Spleen (tissue), 11 donors: ENCODE measurements around the gene LIN7B. TPM values are rescaled to one million over a fixed set of nuclear protein-coding genes. Genes with fewer than 3 reads are reported as not detected.

Experiments
- DNase-seq: peaks from one replicate; pipeline ENCODE4 v3.0.0-alpha.2; 2020
- H3K27ac ChIP-seq, 8 donors: fragments of 200-600 bp; sonication (generic) in 7 of 8; 1 replicate in 4 of 8; 2 replicates in 4 of 8; pipeline versions ENCODE4 v1.5.0 to v1.8.0; 2016 to 2021; ENCODE audit warnings: inconsistent platforms in 4 of 8, mild to moderate bottlenecking in 4 of 8, moderate library complexity in 1 of 8
- H3K27me3 ChIP-seq, 7 donors: fragments of 200-600 bp; sonication (generic) in 6 of 7; replicated peaks in 1 of 7; 1 replicate in 4 of 7; 2 replicates in 3 of 7; pipeline versions ENCODE4 v1.5.0 to v1.8.0; 2016 to 2021; ENCODE audit warnings: inconsistent platforms in 3 of 7, mild to moderate bottlenecking in 1 of 7
- H3K36me3 ChIP-seq, 6 donors: fragments of 200-600 bp; sonication (generic) in 5 of 6; 1 replicate in 4 of 6; 2 replicates in 2 of 6; pipeline versions ENCODE4 v1.5.0 to v1.8.0; 2016 to 2021; ENCODE audit warnings: inconsistent platforms in 2 of 6
- H3K4me1 ChIP-seq, 6 donors: fragments of 200-600 bp; sonication (generic) in 5 of 6; 1 replicate in 3 of 6; 2 replicates in 3 of 6; pipeline versions ENCODE4 v1.5.0 to v1.8.0; 2016 to 2021; ENCODE audit warnings: inconsistent platforms in 3 of 6
- H3K4me3 ChIP-seq, 8 donors: fragments of 200-600 bp; sonication (generic) in 7 of 8; 1 replicate in 4 of 8; 2 replicates in 4 of 8; pipeline versions ENCODE4 v1.5.0 to v1.8.0; 2016 to 2021; ENCODE audit warnings: inconsistent platforms in 4 of 8, mild to moderate bottlenecking in 4 of 8, moderate library complexity in 2 of 8
- H3K9me3 ChIP-seq, 8 donors: fragments of 200-600 bp; sonication (generic) in 7 of 8; 1 replicate in 4 of 8; 2 replicates in 4 of 8; pipeline versions ENCODE4 v1.5.0 to v1.8.0; 2016 to 2021; ENCODE audit warnings: inconsistent platforms in 4 of 8
- POLR2A ChIP-seq, 3 donors: fragments of 450-650 bp; IDR thresholded peaks; one replicate each; pipeline ENCODE4 v1.5.1; 2017; ENCODE audit warnings: antibody characterized with exemption in 3 of 3, mild to moderate bottlenecking in 1 of 3
- POLR2AphosphoS5 ChIP-seq, 3 donors: sonication (generic); formaldehyde crosslinking; IDR thresholded peaks; one replicate each; pipeline ENCODE4 v1.5.1; 2017; ENCODE audit warnings: antibody characterized with exemption in 3 of 3
- WGBS, 5 donors: extraction: QIAGEN DNeasy Blood & Tissue Kit in 3 of 5; methylation state at CpG; one replicate each; pipeline versions ENCODE4 v1.1.5 to v1.1.7; 2013 to 2018; 5-methylcytosine and 5-hydroxymethylcytosine counted together
- intact Hi-C: fragments of 100-400 bp; cut with DNase I; formaldehyde crosslinking; loops from one replicate; pipeline ENCODE4 v1.15.0; 2023; ENCODE audit warnings: low total_unique reads
- polyA plus RNA-seq, 3 donors: library from polyadenylated mRNA; stranded (reverse); fragments of 200-250 nt; gene quantifications; one replicate each; pipeline ENCODE4 v1.2.1, GENCODE V29; 2013
- total RNA-seq, 7 donors: library from RNA; depleted of rRNA in 3 of 7; stranded (reverse); fragments of >200 nt in 3 of 7; fragmentation: NEBNext Ultra II Directional in 4 of 7; extraction: Animal tissue kit (Norgen Biotek cat#: 25700) in 4 of 7; gene quantifications; one replicate each; pipeline versions ENCODE4 v1.1.0 to v1.2.1, GENCODE V29; 2016 to 2021
- TF ChIP-seq, protein P1 (sequence below), 11 experiments: fragments of 200-600 bp in 7 of 11; fragments of 450-650 bp in 4 of 11; sonication (generic) in 4 of 11; IDR thresholded peaks in 8 of 11; conservative IDR thresholded peaks in 3 of 11; 1 replicate in 7 of 11; 2 replicates in 4 of 11; pipeline versions ENCODE4 v1.4.0 to v1.8.0; 2016 to 2021; ENCODE audit warnings: antibody characterized with exemption in 11 of 11, inconsistent platforms in 4 of 11, mild to moderate bottlenecking in 1 of 11
- donor health status: healthy with polysubstance abuse.
- donor health status: DM: no; HTN: no; CAD: no; lungs with moderate emphysema.
- donor health status: DM: no; HTN: no; CAD: no.
- donor health status: Bipolar disorder and iron deficiency.
- donor health status: healthy.
- donor health status: DM: no; HTN: no; CAD: no.
- donor health status: DM: yes; HTN: yes; CAD: no.

The LIN7B gene
- total and polyA plus RNA-seq, 10 donors: 2.7 to 9.6 (median 6.4) TPM

DNA sequence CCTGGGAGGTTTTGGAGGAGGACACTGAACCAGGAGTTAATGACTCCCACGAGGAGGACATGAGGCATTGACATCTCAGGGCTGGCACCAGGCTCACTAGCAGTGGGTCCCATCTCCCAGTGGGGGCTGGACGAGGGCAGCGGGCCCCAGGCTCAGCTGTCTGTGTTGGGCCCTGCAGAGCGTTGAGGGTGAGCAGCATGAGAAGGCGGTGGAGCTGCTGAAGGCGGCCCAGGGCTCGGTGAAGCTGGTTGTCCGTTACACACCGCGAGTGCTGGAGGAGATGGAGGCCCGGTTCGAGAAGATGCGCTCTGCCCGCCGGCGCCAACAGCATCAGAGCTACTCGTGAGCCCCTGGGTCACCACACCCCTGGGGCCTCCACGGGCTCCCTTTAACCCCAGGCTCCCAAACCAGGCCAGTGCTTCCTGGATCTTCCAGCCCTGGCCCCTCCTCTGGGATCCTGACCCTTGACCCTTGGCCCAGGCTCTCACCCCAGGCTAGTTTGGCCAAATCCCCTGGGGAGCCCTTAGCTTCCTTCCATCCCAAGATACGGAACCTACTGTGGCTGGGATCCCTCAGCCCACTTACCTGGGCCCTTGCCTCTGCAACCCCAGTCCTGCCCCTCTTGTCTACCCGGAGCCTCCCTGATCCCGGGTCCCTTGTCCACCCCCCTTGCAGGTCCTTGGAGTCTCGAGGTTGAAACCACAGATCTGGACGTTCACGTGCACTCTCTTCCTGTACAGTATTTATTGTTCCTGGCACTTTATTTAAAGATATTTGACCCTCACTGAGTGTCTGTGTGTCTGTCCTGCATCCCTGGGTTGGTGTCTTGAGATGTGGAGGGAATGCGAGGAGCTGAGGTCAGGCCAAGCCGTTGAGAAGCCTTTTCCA lies 3.8 kb downstream of the LIN7B start:
- no peaks in the 10 kb centered on the region for H3K36me3 ChIP-seq
- TF ChIP-seq, protein P1, sequence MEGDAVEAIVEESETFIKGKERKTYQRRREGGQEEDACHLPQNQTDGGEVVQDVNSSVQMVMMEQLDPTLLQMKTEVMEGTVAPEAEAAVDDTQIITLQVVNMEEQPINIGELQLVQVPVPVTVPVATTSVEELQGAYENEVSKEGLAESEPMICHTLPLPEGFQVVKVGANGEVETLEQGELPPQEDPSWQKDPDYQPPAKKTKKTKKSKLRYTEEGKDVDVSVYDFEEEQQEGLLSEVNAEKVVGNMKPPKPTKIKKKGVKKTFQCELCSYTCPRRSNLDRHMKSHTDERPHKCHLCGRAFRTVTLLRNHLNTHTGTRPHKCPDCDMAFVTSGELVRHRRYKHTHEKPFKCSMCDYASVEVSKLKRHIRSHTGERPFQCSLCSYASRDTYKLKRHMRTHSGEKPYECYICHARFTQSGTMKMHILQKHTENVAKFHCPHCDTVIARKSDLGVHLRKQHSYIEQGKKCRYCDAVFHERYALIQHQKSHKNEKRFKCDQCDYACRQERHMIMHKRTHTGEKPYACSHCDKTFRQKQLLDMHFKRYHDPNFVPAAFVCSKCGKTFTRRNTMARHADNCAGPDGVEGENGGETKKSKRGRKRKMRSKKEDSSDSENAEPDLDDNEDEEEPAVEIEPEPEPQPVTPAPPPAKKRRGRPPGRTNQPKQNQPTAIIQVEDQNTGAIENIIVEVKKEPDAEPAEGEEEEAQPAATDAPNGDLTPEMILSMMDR (IDR thresholded peaks at IDR 0.05 in 8 of 11, conservative IDR thresholded peaks at IDR 0.05 in 3 of 11): no peak
- TF ChIP-seq POLR2A (IDR thresholded peaks at IDR 0.05) (no peak), POLR2AphosphoS5 (IDR thresholded peaks at IDR 0.05) (no peak)
- 45 to 70% (median 67%) methylated on average over 14 to 26 of the region's 26 CpGs for WGBS, 5 donors
- DNase-seq: no peak
- H3K27ac ChIP-seq: peak overlapping the region; percentile 80 to 98 (median 95)
- H3K4me3 ChIP-seq: peak overlapping the region in 7 of 8 donors; percentile 45 to 80 (median 56)
- H3K27me3 ChIP-seq: peaks cover 0 to 22% (median 12%) of the 10 kb centered on the region in 7 donors
- peaks cover 24 to 68% (median 48%) of the 10 kb centered on the region in 6 donors for H3K4me1 ChIP-seq
- intact Hi-C loops: no loop called here
- H3K9me3 ChIP-seq: no peaks in the 10 kb centered on the region

DNA sequence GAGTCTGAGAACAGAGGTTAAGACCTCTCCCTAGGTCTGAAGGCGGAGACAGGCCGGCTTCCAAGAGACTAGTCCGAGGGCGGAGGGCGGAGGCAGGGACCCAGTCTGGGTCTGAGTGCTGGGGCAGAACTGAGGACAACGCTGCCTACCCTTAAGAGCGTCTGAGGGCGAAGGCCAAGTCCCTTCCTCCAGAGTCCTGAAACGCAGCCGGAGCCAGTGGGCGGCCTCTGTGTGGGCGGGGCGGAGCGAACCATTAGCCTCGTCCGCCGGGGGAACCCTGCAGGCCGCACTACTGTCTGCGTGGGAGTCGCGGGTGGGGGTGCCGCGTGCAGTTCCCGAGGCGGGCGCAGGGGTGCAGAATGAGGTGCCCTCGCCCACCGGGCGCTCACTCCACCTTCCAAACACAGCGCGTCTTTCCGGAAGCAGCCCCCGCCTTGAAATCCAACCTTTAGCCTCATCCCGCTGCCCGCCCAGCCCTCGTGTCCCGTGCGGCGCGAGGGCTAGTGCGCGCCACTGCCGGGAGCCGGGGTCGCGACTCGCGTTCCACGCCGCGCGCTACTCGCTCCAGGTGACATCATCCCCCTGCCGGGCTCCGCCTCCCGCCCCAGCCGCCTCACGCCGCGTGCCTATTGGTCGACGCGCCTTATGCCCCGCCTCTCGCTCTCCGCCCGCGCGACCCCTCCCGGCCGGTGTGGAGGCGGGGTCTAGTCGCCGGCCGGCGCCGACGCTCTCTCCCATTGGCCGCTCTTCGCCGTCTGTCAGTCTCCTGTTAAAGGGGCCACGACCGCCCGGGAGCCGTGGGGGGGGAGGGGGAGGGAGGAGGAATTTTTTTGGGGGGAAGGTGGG lies 4.6 kb downstream of the LIN7B start, which contains the start of gene C19orf73:
TSS of gene C19orf73 (minus strand) at position 579 of the 846 bp plus-strand sequence. CDS start at position 458, 121 bp downstream.
- Histone ChIP-seq H3K4me1 (peaks cover 18 to 61% (median 41%) of the 10 kb centered on the region in 6 donors), H3K9me3 (no peaks in the 10 kb centered on the region), H3K27ac (peak within 1 kb of the TSS; percentile 80 to 98 (median 95)), H3K36me3 (no peaks in the 10 kb centered on the region), H3K4me3 (peak within 1 kb of the TSS; percentile 45 to 80 (median 56)), H3K27me3 (peaks cover 0 to 22% (median 12%) of the 10 kb centered on the region in 7 donors)
- intact Hi-C loops: no loop called here
- WGBS, 5 donors: 1% methylated on average over 34 to 85 of the region's 85 CpGs
- TF ChIP-seq POLR2AphosphoS5 (IDR thresholded peaks at IDR 0.05) (peak; percentile 87 to 93 (median 88)), POLR2A (IDR thresholded peaks at IDR 0.05) (peak in 2 of 3 donors; percentile 61 to 65)
- TF ChIP-seq, protein P1 (IDR thresholded peaks at IDR 0.05 in 8 of 11, conservative IDR thresholded peaks at IDR 0.05 in 3 of 11): peak in 10 of 11 experiments; percentile 15 to 58 (median 42)
- DNase-seq: peak; percentile 97

DNA sequence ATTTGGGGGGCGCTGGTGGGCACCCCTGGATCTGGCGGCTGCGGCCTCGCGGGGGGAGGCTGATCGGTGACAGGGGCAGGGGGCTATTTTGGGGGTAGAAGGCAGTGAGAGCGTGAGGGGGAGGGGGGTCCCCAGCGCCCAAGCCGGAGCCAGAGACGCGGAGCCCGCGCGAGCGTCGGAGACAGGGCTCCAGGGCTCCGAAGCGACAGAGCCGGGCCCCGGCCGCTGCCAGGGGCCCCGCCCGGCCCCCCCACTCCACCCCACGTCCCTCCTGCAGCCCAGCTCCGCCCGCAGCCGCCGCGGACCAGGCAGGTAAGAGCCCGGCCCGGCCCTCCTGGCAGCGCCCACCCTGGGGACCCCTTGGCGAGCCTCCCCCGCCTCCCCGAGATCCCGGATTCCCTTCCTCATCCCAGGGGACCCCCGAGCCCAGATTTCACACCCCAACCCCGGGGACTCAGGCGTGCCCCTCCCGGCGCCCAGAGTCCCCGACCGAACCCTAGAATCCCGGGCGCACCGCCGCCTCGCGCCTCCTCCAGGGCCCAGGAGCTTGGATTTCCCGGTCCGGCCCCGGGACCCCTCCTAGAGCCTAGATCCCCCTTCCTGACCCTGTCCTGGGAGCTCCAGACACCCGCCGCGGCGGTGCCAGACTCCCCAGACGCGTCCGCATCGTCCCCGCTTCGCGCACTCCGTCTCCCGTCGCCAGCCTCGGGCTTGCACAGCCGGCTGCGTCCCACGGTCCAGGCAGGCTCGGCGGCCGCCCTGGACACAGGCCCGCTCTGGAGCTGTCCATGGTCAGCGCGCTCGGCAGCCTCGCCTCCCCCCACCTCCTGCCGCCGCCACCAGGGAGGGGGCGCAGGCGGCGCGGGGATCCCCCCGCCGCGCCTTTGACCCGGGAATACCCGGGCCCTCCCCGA lies 5.5 kb downstream of the LIN7B start, which contains the start of gene PPFIA3:
TSS of gene PPFIA3 (plus strand) at position 134 of the 914 bp plus-strand sequence. CDS start 8,330 bp downstream, outside the sequence.
- H3K36me3 ChIP-seq: no peaks in the 10 kb centered on the region
- peak; percentile 89 for DNase-seq
- peaks cover 17 to 56% (median 36%) of the 10 kb centered on the region in 6 donors for H3K4me1 ChIP-seq
- H3K9me3 ChIP-seq: no peaks in the 10 kb centered on the region
- peak within 1 kb of the TSS; percentile 45 to 80 (median 56) for H3K4me3 ChIP-seq
- intact Hi-C loops: no loop called here
- peaks cover 0 to 22% (median 12%) of the 10 kb centered on the region in 7 donors for H3K27me3 ChIP-seq
- TF ChIP-seq POLR2AphosphoS5 (IDR thresholded peaks at IDR 0.05): peak in 2 of 3 donors; percentile 7 to 66
- no peak for TF ChIP-seq POLR2A (IDR thresholded peaks at IDR 0.05)
- H3K27ac ChIP-seq: peak within 1 kb of the TSS; percentile 80 to 98 (median 95)
- WGBS, 5 donors: 1 to 2% (median 1%) methylated on average over 40 to 90 of the region's 90 CpGs
